Measurements from ENCODE around the gene LCAT.

DNA sequence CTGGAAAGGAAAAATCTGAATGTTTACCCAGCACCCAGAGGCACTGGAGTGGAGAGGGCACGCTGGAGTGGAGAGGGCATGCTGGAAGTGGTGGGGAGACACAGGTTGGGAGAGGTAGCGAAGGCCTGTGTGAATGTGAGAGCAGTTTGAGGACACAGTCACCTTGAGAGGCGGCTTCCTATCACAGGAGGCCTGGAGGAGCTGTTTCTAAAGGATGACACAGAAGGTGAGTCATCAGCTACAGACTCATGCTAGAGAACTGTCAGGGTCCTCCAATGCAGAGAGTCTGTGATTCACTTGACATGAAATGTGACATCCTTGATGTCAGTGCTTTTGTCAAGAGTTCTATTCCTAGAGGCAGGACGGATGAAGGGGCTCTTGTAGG, 26.1 kb downstream of the LCAT start:
- no peak for TF ChIP-seq CTCF (IDR thresholded peaks at IDR 0.05)
- no peak for TF ChIP-seq POLR2AphosphoS5 (IDR thresholded peaks at IDR 0.05)

All from gastroesophageal sphincter (tissue), 3 donors.